Skeletal muscle tissue (tissue), 4 donors: Measurements from ENCODE around the gene ZNF215. TPM values are rescaled to one million over a fixed set of nuclear protein-coding genes. Genes with fewer than 3 reads are reported as not detected.
"Not testable (repeated sequence)": the region's sequence is repeated elsewhere in the genome, so short reads cannot be mapped to it uniquely, and the experiment has no call there.

Source experiments
- H3K27ac ChIP-seq: one replicate; pipeline ENCODE4 v1.7.0; 2013; ENCODE audit warnings: mild to moderate bottlenecking, low read depth, low read length, inconsistent platforms
- H3K27me3 ChIP-seq, 3 donors: one replicate each; pipeline ENCODE4 v1.7.0; 2013; ENCODE audit warnings: low read length in 3 of 3; ENCODE audit not compliant: control insufficient read depth in 3 of 3, insufficient read depth in 3 of 3
- H3K36me3 ChIP-seq, 3 donors: one replicate each; pipeline ENCODE4 v1.7.0; 2013; ENCODE audit warnings: low read length in 3 of 3; ENCODE audit not compliant: control insufficient read depth in 3 of 3, insufficient read depth in 3 of 3
- H3K4me1 ChIP-seq, 3 donors: one replicate each; pipeline ENCODE4 v1.7.0; 2013; ENCODE audit warnings: low read length in 3 of 3, mild to moderate bottlenecking in 3 of 3; ENCODE audit not compliant: control insufficient read depth in 3 of 3, insufficient read depth in 3 of 3
- H3K4me3 ChIP-seq, 3 donors: one replicate each; pipeline ENCODE4 v1.7.0; 2013; ENCODE audit warnings: low read length in 3 of 3
- H3K9ac ChIP-seq, 3 donors: one replicate each; pipeline ENCODE4 v1.7.0; 2013; ENCODE audit warnings: low read length in 3 of 3, mild to moderate bottlenecking in 3 of 3, moderate library complexity in 2 of 3, low read depth in 1 of 3
- H3K9me3 ChIP-seq, 3 donors: one replicate each; pipeline ENCODE4 v1.7.0; 2013; ENCODE audit warnings: low read length in 3 of 3; ENCODE audit not compliant: control insufficient read depth in 3 of 3
- total RNA-seq: library from RNA; depleted of rRNA; stranded (reverse); fragments of >200 nt; gene quantifications from one replicate; pipeline ENCODE4 v1.2.3, GENCODE V29; 2014
- donor health status: Osteomylitis.

ZNF215 gene
- total RNA-seq, 1 donor from 2014 or later = 1.6 TPM

GRCh38 chr11:6900327-6900999 lies 25.8 kb upstream of the ZNF215 start:
- Histone ChIP-seq H3K9ac (no peak overlapping the region), H3K9me3 (no peaks in the 10 kb centered on the region), H3K27ac (no peak overlapping the region), H3K27me3 (no peaks in the 10 kb centered on the region), H3K4me1 (no peaks in the 10 kb centered on the region), H3K36me3 (no peaks in the 10 kb centered on the region), H3K4me3 (no peak overlapping the region)

GRCh38 chr11:6904804-6905203 lies 21.4 kb upstream of the ZNF215 start:
- H3K27me3 ChIP-seq, H3K9me3 ChIP-seq, H3K9ac ChIP-seq, H3K4me3 ChIP-seq, H3K4me1 ChIP-seq, H3K36me3 ChIP-seq, H3K27ac ChIP-seq: not testable (repeated sequence)

GRCh38 chr11:6911378-6911777 lies 14.8 kb upstream of the ZNF215 start:
- no peak overlapping the region for H3K9ac ChIP-seq
- H3K4me3 ChIP-seq = no peak overlapping the region
- no peaks in the 10 kb centered on the region for H3K4me1 ChIP-seq
- no peaks in the 10 kb centered on the region for H3K27me3 ChIP-seq
- no peak overlapping the region for H3K27ac ChIP-seq
- no peaks in the 10 kb centered on the region for H3K9me3 ChIP-seq
- H3K36me3 ChIP-seq = no peaks in the 10 kb centered on the region

DNA sequence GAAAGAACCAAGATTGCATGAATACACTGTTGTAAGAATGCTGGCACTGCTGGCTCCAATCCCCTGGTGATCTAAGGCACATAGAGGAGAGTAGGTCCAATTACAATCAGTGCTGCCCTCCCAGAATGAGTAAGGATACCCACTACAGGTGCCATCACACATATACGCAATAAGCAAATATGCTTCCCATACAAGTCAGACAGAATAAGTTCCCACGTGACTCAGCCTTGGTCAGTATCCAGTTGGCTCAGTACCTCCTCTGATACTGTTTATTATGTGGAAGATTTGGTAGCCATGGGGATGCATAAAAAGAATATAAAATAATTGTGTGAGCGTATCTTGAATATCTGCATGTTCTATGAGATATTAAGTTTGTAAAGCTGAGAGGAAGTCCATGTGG lies 14.3 kb upstream of the ZNF215 start:
- Histone ChIP-seq H3K9ac (no peak overlapping the region), H3K36me3 (no peaks in the 10 kb centered on the region), H3K9me3 (no peaks in the 10 kb centered on the region)

GRCh38 chr11:6919698-6920097 lies 6.5 kb upstream of the ZNF215 start:
- H3K36me3 ChIP-seq = no peaks in the 10 kb centered on the region
- H3K4me1 ChIP-seq = no peaks in the 10 kb centered on the region
- H3K9me3 ChIP-seq = no peaks in the 10 kb centered on the region
- H3K27ac ChIP-seq = no peak overlapping the region
- no peaks in the 10 kb centered on the region for H3K27me3 ChIP-seq
- H3K9ac ChIP-seq = no peak overlapping the region
- H3K4me3 ChIP-seq = no peak overlapping the region

More for the DNA sequence above, 14.3 kb upstream of the ZNF215 start:
- H3K27ac ChIP-seq = no peak overlapping the region
- H3K27me3 ChIP-seq = no peaks in the 10 kb centered on the region
- H3K4me1 ChIP-seq = no peaks in the 10 kb centered on the region
- H3K4me3 ChIP-seq = no peak overlapping the region

DNA sequence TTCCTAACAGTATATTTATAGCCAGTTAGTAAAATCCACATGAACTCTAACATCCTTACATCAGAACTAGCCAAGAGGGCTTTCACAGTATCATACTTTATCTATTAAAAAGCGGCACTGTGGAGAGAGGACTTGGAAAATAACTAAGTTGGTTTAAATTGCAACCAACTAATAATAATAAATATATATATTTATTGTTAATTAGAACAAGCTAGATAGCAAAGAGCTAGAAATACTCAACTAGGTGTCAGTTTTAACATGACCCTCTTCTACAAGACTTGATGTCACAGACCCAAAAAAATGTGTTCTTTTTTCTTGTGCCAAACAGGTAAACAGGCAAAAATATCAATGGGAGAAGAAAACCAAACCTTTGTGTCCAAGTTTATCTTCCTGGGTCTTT lies 5.5 kb upstream of the ZNF215 start, which contains the start of gene OR2D3:
Gene OR2D3, plus strand, starts transcription at position 301 of the 400 bp plus-strand sequence. Its CDS starts 0 bp downstream, at position 301.
- no peaks in the 10 kb centered on the region for H3K9me3 ChIP-seq
- H3K9ac ChIP-seq = no peak within 1 kb of the TSS
- H3K27ac ChIP-seq = no peak within 1 kb of the TSS
- no peak within 1 kb of the TSS for H3K4me3 ChIP-seq
- H3K27me3 ChIP-seq = no peaks in the 10 kb centered on the region
- no peaks in the 10 kb centered on the region for H3K4me1 ChIP-seq
- H3K36me3 ChIP-seq = no peaks in the 10 kb centered on the region

- H3K27ac ChIP-seq = no peak overlapping the region
- H3K27me3 ChIP-seq = peaks cover 0 to 5% (median 2%) of the 10 kb centered on the region in 3 donors
- H3K36me3 ChIP-seq = no peaks in the 10 kb centered on the region
- peaks cover 5 to 15% (median 7%) of the 10 kb centered on the region in 3 donors for H3K4me1 ChIP-seq
- H3K9ac ChIP-seq = no peak overlapping the region
- H3K4me3 ChIP-seq = no peak overlapping the region
- no peaks in the 10 kb centered on the region for H3K9me3 ChIP-seq
Observed at GRCh38 chr11:6925007-6925577, 1.1 kb upstream of the ZNF215 start.

- no peak overlapping the region for H3K27ac ChIP-seq
Observed at GRCh38 chr11:6925636-6926207, 504 bp upstream of the ZNF215 start.

GRCh38 chr11:6927030-6927617 lies 898 bp downstream of the ZNF215 start:
- Histone ChIP-seq H3K4me1 (peaks cover 5 to 15% (median 7%) of the 10 kb centered on the region in 3 donors), H3K4me3 (peak overlapping the region; percentile 72 to 81 (median 76)), H3K27ac (peak overlapping the region; percentile 33), H3K9me3 (no peaks in the 10 kb centered on the region), H3K36me3 (no peaks in the 10 kb centered on the region), H3K27me3 (peaks cover 0 to 5% (median 2%) of the 10 kb centered on the region in 3 donors), H3K9ac (peak overlapping the region in 2 of 3 donors; percentile 45 to 73)

More at GRCh38 chr11:6925636-6926207, 504 bp upstream of the ZNF215 start:
- H3K9ac ChIP-seq = no peak overlapping the region
- H3K27me3 ChIP-seq = peaks cover 0 to 5% (median 2%) of the 10 kb centered on the region in 3 donors
- H3K4me3 ChIP-seq = peak overlapping the region; percentile 72 to 81 (median 76)
- peaks cover 5 to 15% (median 7%) of the 10 kb centered on the region in 3 donors for H3K4me1 ChIP-seq
- H3K36me3 ChIP-seq = no peaks in the 10 kb centered on the region
- no peaks in the 10 kb centered on the region for H3K9me3 ChIP-seq

- Histone ChIP-seq H3K4me1 (peaks cover 5 to 15% (median 7%) of the 10 kb centered on the region in 3 donors), H3K27ac (no peak overlapping the region), H3K4me3 (no peak overlapping the region), H3K9ac (no peak overlapping the region), H3K27me3 (peaks cover 0 to 5% (median 2%) of the 10 kb centered on the region in 3 donors), H3K36me3 (no peaks in the 10 kb centered on the region), H3K9me3 (no peaks in the 10 kb centered on the region)
Observed at GRCh38 chr11:6928916-6929315, 2.7 kb downstream of the ZNF215 start.
